Measurements from ENCODE around the gene GID8.
"Not testable (repeated sequence)": the region's sequence is repeated elsewhere in the genome, so short reads cannot be mapped to it uniquely, and the experiment has no call there.

The GID8 gene

GRCh38 chr20:62958388-62959100 lies 20.6 kb downstream of the GID8 start:
- no peak for DNase-seq (ENCODE audit: low read depth, low spot score)

GRCh38 chr20:62959101-62959971 lies 21.4 kb downstream of the GID8 start:
- no peak for DNase-seq (ENCODE audit: low read depth, low spot score)

- no peak for DNase-seq (ENCODE audit: low read depth, low spot score)
Observed at GRCh38 chr20:62959998-62960436, 22.1 kb downstream of the GID8 start.

- not testable (repeated sequence) for DNase-seq (ENCODE audit: low read depth, low spot score)
Observed at GRCh38 chr20:62960446-62961309, 22.7 kb downstream of the GID8 start.

GRCh38 chr20:62961310-62961783 lies 23.4 kb downstream of the GID8 start:
- DNase-seq (ENCODE audit: low read depth, low spot score), result peak; percentile 49

- DNase-seq (ENCODE audit: low read depth, low spot score), result no peak
Observed at GRCh38 chr20:62961799-62962198, 23.9 kb downstream of the GID8 start.

GRCh38 chr20:62962221-62962879 lies 24.4 kb downstream of the GID8 start:
- no peak for DNase-seq (ENCODE audit: low read depth, low spot score)

- no peak for DNase-seq (ENCODE audit: low read depth, low spot score)
Observed at GRCh38 chr20:62962891-62963613, 25.1 kb downstream of the GID8 start.

GRCh38 chr20:62963614-62964397 lies 25.9 kb downstream of the GID8 start:
- DNase-seq (ENCODE audit: low read depth, low spot score), result no peak

GRCh38 chr20:62964700-62965099 lies 26.8 kb downstream of the GID8 start:
- no peak for DNase-seq (ENCODE audit: low read depth, low spot score)

GRCh38 chr20:62965363-62965771 lies 27.4 kb downstream of the GID8 start:
- DNase-seq (ENCODE audit: low read depth, low spot score), result no peak

GRCh38 chr20:62966212-62967148 lies 28.5 kb downstream of the GID8 start:
- DNase-seq (ENCODE audit: low read depth, low spot score), result no peak

- DNase-seq (ENCODE audit: low read depth, low spot score), result no peak
Observed at GRCh38 chr20:62967149-62967501, 29.2 kb downstream of the GID8 start.

GRCh38 chr20:62967628-62968351 lies 29.8 kb downstream of the GID8 start:
- DNase-seq (ENCODE audit: low read depth, low spot score), result no peak

- DNase-seq (ENCODE audit: low read depth, low spot score), result no peak
Observed at GRCh38 chr20:62968378-62969178, 30.6 kb downstream of the GID8 start.

- DNase-seq (ENCODE audit: low read depth, low spot score), result no peak
Observed at GRCh38 chr20:62969179-62969760, 31.3 kb downstream of the GID8 start.

- no peak for DNase-seq (ENCODE audit: low read depth, low spot score)
Observed at GRCh38 chr20:62969939-62970306, 32.0 kb downstream of the GID8 start.

All from ELF-1 (cell line).